ENCODE data around the gene CCDC201.

DNA sequence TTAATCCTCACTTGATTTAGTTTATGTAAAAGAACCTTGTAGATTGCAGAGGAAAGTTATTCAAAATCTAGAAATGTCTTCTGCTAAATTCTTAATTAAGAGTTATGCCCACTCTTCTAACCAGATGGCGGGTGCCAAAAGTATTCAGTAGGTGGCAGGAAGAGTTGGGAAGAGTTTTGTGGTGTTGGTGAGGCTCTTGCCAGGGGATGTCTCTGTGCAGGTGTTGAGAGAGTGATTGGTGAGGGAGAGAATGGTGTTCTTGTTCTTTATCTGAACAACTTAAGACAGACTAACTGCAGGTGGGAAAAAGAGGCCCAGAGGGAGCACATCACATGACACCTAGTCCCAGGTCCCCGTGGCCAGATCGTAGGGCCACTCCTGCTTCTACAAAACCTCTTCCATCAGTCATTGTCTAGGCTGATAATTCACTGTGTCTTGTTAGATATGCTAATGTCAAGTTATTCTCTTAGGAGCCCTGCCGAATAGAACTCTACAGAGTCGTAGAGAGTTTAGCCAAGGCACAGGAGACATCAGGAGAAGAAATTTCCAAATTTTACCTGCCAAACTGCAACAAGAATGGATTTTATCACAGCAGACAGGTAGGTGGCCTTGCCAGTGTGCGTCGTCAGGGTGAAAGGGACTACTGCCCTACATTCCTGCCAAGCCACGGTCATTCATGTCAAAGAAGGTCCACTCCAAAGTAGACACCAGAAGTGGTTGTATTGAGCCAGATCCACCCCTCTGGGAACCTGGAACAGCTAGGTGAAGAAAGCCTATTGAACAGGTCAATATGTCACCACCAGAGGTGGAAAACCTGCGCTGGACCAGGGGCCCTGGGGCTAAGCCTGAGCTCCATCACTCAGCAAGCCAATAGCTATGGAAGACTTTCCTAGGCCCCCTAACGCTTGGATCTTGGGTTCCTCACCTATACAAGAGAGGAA is 18.9 kb upstream of the CCDC201 start:
- TF ChIP-seq CTCF (IDR thresholded peaks at IDR 0.05; ENCODE audit: low read depth, low read length, poor library complexity, severe bottlenecking) (no peak), EZH2phosphoT487 (IDR thresholded peaks at IDR 0.05; ENCODE audit: borderline replicate concordance, low read length) (no peak)

All from DOHH2 (cell line).